K562 (cell line): ENCODE results near the gene TUBD1. TPM values are rescaled to one million over a fixed set of nuclear protein-coding genes. Genes with fewer than 3 reads are reported as not detected.
A peak's percentile ranks its signal among the peaks of the same experiment; 100 is the strongest.

Experiments used
- ATAC-seq: fragments of 200-7000 bp; cut with Tn5 transposase; 3 replicates; pipeline ENCODE4 v1.9.1; 2020; ENCODE audit warnings: moderate library complexity
- BruUV-seq: library from RNA; stranded (reverse); fragments of 400-500 nt; replicated peaks from 2 replicates; lab custom pipeline; 2021; lab: Mats Ljungman, UMichigan
- CTCF ChIA-PET: fragments of 300-600 bp; formaldehyde crosslinking; extraction: SDS; loops from one replicate; lab custom pipeline; 2021; ENCODE audit warnings: low intra/inter-chr PET ratio; lab: Yijun Ruan, JAX
- POLR2A ChIA-PET: fragments of 300-600, 350-650 bp; sonication (Branson Sonifier 250); formaldehyde crosslinking; extraction: SDS; loops from one replicate; lab custom pipeline; 2021; ENCODE audit warnings: antibody characterized with exemption, inconsistent platforms; lab: Yijun Ruan, JAX
- DNase-seq, 4 experiments: peaks; one replicate each; pipeline versions ENCODE4 v3.0.0 to v3.0.0-alpha.2; 2011 to 2018; ENCODE audit warnings: low spot score in 3 of 4, mixed read lengths in 3 of 4; ENCODE audit errors: extremely low read depth in 1 of 4
- FAIRE-seq: peaks from 2 replicates; lab custom pipeline; 2011; peaks lifted over from hg19 to GRCh38; lab: Jason Lieb, UNC
- H2AFZ ChIP-seq: 2 replicates; pipeline ENCODE4 v1.6.0; 2011; ENCODE audit warnings: low read depth, low read length, control low read depth, inconsistent platforms
- H3K27ac ChIP-seq: fragments of 200-600 bp; 3 replicates; pipeline ENCODE4 v1.8.0; 2011; ENCODE audit warnings: low read depth, mild to moderate bottlenecking, control low read depth, inconsistent platforms, low read length, moderate library complexity, mixed read lengths; ENCODE audit errors: extremely low read depth
- H3K27me3 ChIP-seq, 2 experiments: fragments of 300-600 bp in 1 of 2; 2 replicates in 1 of 2; 3 replicates in 1 of 2; pipeline versions ENCODE4 v1.6.0 to v1.8.0; 2011; ENCODE audit warnings: inconsistent platforms in 2 of 2, low read length in 2 of 2, mild to moderate bottlenecking in 1 of 2, mixed read lengths in 1 of 2, moderate library complexity in 1 of 2; ENCODE audit not compliant: control insufficient read depth in 2 of 2, insufficient read depth in 2 of 2
- H3K36me3 ChIP-seq: fragments of 300-600 bp; 3 replicates; pipeline ENCODE4 v1.8.0; 2011; ENCODE audit warnings: mild to moderate bottlenecking, low read length, inconsistent platforms; ENCODE audit not compliant: control insufficient read depth, insufficient read depth
- H3K4me1 ChIP-seq, 2 experiments: fragments of 200-600 bp in 1 of 2; replicated peaks in 1 of 2; 2 replicates in 1 of 2; 3 replicates in 1 of 2; pipeline versions ENCODE4 v1.5.1 to v1.8.0; 2011; ENCODE audit warnings: inconsistent platforms in 2 of 2, low read length in 2 of 2, mild to moderate bottlenecking in 1 of 2, mixed read lengths in 1 of 2, moderate library complexity in 1 of 2; ENCODE audit not compliant: control insufficient read depth in 2 of 2, insufficient read depth in 2 of 2
- H3K4me2 ChIP-seq: 2 replicates; pipeline ENCODE4 v1.6.1; 2011; ENCODE audit warnings: low read length, control low read depth, inconsistent platforms, mixed read lengths; ENCODE audit not compliant: insufficient read depth
- H3K4me3 ChIP-seq: fragments of 200-600 bp; sonication (generic), shearing (Covaris generic); 2 replicates; pipeline ENCODE4 v1.5.1; 2016; ENCODE audit warnings: control low read depth, inconsistent platforms
- H3K79me2 ChIP-seq: fragments of 200-600 bp; 3 replicates; pipeline ENCODE4 v1.8.0; 2011; ENCODE audit warnings: low read length, inconsistent platforms; ENCODE audit not compliant: control insufficient read depth, insufficient read depth
- H3K9ac ChIP-seq, 2 experiments: 2 replicates each; pipeline versions ENCODE4 v1.6.0 to v1.6.1; 2011; ENCODE audit warnings: low read depth in 2 of 2, low read length in 2 of 2, control low read depth in 1 of 2, inconsistent platforms in 1 of 2, mild to moderate bottlenecking in 1 of 2, mixed read lengths in 1 of 2; ENCODE audit not compliant: insufficient read depth in 1 of 2
- H3K9me1 ChIP-seq: one replicate; pipeline ENCODE4 v1.6.0; 2011; ENCODE audit warnings: inconsistent platforms, mild to moderate bottlenecking, low read length, moderate library complexity; ENCODE audit not compliant: control insufficient read depth, insufficient read depth
- H3K9me3 ChIP-seq: replicated peaks from 2 replicates; pipeline ENCODE4 v1.5.1; 2011; ENCODE audit warnings: low read depth, low read length, inconsistent platforms; ENCODE audit not compliant: control insufficient read depth, insufficient read depth
- H4K20me1 ChIP-seq: replicated peaks from 2 replicates; pipeline ENCODE4 v1.6.1; 2011; ENCODE audit warnings: low read length, inconsistent platforms, mixed read lengths; ENCODE audit not compliant: control insufficient read depth, insufficient read depth
- ARID1B ChIP-seq: fragments of 450-650 bp; IDR thresholded peaks from 2 replicates; pipeline ENCODE4 v1.6.1; 2016; ENCODE audit warnings: antibody characterized with exemption, mild to moderate bottlenecking, inconsistent platforms
- BCL6 ChIP-seq: fragments of 250-450 bp; sonication (Bioruptor Pico); IDR thresholded peaks from 2 replicates; pipeline ENCODE4 v1.4.0; 2020
- ETV1 ChIP-seq: fragments of 450-650 bp; conservative IDR thresholded peaks from 2 replicates; pipeline ENCODE4 v1.6.1; 2016; ENCODE audit warnings: missing genetic modification characterization, control low read depth, low read depth, missing compliant biosample characterization
- MTA1 ChIP-seq: fragments of 450-650 bp; IDR thresholded peaks from 2 replicates; pipeline ENCODE4 v1.6.1; 2017; ENCODE audit warnings: borderline replicate concordance
- NR2F6 ChIP-seq: fragments of 450-650 bp; formaldehyde crosslinking; IDR thresholded peaks from 2 replicates; pipeline ENCODE4 v1.4.0; 2020; ENCODE audit warnings: mild to moderate bottlenecking
- SMAD2 ChIP-seq: fragments of 150-350 bp; IDR thresholded peaks from 2 replicates; pipeline ENCODE4 v1.6.1; 2014; ENCODE audit warnings: low read depth, mild to moderate bottlenecking, low read length
- TEAD4 ChIP-seq, 2 experiments: sonication (generic) in 1 of 2; formaldehyde crosslinking in 1 of 2; IDR thresholded peaks; 2 replicates each; pipeline versions ENCODE4 v1.6.1 to v1.8.0; 2012 to 2022; ENCODE audit warnings: borderline replicate concordance in 1 of 2, inconsistent platforms in 1 of 2, low read length in 1 of 2, mild to moderate bottlenecking in 1 of 2, missing genetic modification reagents in 1 of 2
- ZBTB11 ChIP-seq, 3 experiments: fragments of 200-800 bp in 1 of 3; fragments of 250-450 bp in 1 of 3; fragments of 450-650 bp in 1 of 3; sonication (Bioruptor Pico) in 1 of 3; sonication (Bioruptor generic) in 1 of 3; formaldehyde crosslinking in 1 of 3; IDR thresholded peaks; 2 replicates each; pipeline versions ENCODE4 v1.6.1 to v1.8.0; 2016 to 2022; ENCODE audit warnings: mild to moderate bottlenecking in 2 of 3, missing genetic modification characterization in 2 of 3, missing compliant biosample characterization in 1 of 3, moderate library complexity in 1 of 3
- ZEB2 ChIP-seq: fragments of 450-650 bp; IDR thresholded peaks from 2 replicates; pipeline ENCODE4 v1.6.1; 2016
- WGBS: fragments of 100-300 bp; shearing (Covaris generic); methylation state at CpG from one replicate; pipeline ENCODE4 v1.1.6; 2016; ENCODE audit warnings: low coverage, mixed read lengths; ENCODE audit not compliant: insufficient coverage; ENCODE audit errors: missing lambda C conversion rate; 5-methylcytosine and 5-hydroxymethylcytosine counted together
- in situ Hi-C: fragments of 300-500 bp; cut with MboI; formaldehyde crosslinking; loops from 4 replicates; pipeline ENCODE4 v1.15.0; 2018; ENCODE audit warnings: inconsistent platforms, mixed read lengths
- intact Hi-C: fragments of 100-400 bp; cut with micrococcal nuclease; formaldehyde crosslinking; loops from 2 replicates; pipeline ENCODE4 v1.14.2; 2022
- polyA plus RNA-seq, 8 experiments: library from polyadenylated mRNA; depleted of rRNA in 4 of 8; stranded (reverse) in 5 of 8; unstranded in 3 of 8; fragments of >200 nt; fragmentation: Nextera tagmentation in 2 of 8; fragmentation: Illumina TruSeq in 1 of 8; extraction: Ambion mirVana in 2 of 8; extraction: Trizol in 1 of 8; gene quantifications; 2 replicates each; pipeline versions ENCODE4 v1.2.1 to v1.2.3, GENCODE V29; 2011 to 2014; ENCODE audit warnings: inconsistent platforms in 1 of 8, missing spikeins in 1 of 8
- total RNA-seq, 7 experiments: library from RNA; depleted of rRNA in 6 of 7; stranded (reverse); fragments of >200 nt in 6 of 7; fragmentation: Illumina TruSeq in 2 of 7; extraction: Trizol in 2 of 7; gene quantifications; 2 replicates each; pipeline versions ENCODE4 v1.2.1 to v1.2.3, GENCODE V29; 2011 to 2021; ENCODE audit warnings: low replicate concordance in 1 of 7

The TUBD1 gene
- total and polyA plus RNA-seq, 9 of the 15 experiments (the other 6 are each of a cell fraction or from before 2014, with no cell fraction given): 10.8 to 35.3 (median 17.9) TPM

GRCh38 chr17:59892251-59892923, 356 bp downstream of the TUBD1 start (continued):
- TF ChIP-seq ZBTB11 (CRISPR knock-in tag; IDR thresholded peaks at IDR 0.05) (peak in 1 of 3 experiments; percentile 72; a peak in 1 of 6 replicates), ETV1 (no peak), TEAD4 (IDR thresholded peaks at IDR 0.05; ENCODE audit: low read length) (0 out of 2 replicates have a peak, but pooled peaks have one; percentile 14), TEAD4 (CRISPR knock-in tag; IDR thresholded peaks at IDR 0.05; ENCODE audit: borderline replicate concordance) (no peak), MTA1 (0 out of 2 replicates have a peak, but pooled peaks have one; percentile 2)

GRCh38 chr17:59890720-59891119, 2.0 kb downstream of the TUBD1 start:
- H3K36me3 ChIP-seq: peaks cover 32% of the 10 kb centered on the region
- H3K4me1 ChIP-seq: peaks cover 10 to 12% of the 10 kb centered on the region in 2 experiments; a peak in 4 of 5 replicates
- H3K4me3 ChIP-seq: no peak overlapping the region
- POLR2A ChIA-PET: no interaction called here
- FAIRE-seq (peak; percentile 77), DNase-seq (peak in 2 of 4 experiments; percentile 20 to 32), ATAC-seq (no peak)
- BruUV-seq: TSS peak; percentile 27
- peak in 1 of 3 experiments; percentile 50; a peak in 1 of 6 replicates for TF ChIP-seq ZBTB11 (CRISPR knock-in tag; IDR thresholded peaks at IDR 0.05)
- TF ChIP-seq NR2F6 (CRISPR knock-in tag): no peak
- TF ChIP-seq SMAD2: no peak
- TF ChIP-seq BCL6 (CRISPR knock-in tag): no peak
- TF ChIP-seq ARID1B: no peak
- no peak for TF ChIP-seq ZEB2
- peaks cover 56% of the 10 kb centered on the region for H3K79me2 ChIP-seq
- no peaks in the 10 kb centered on the region for H3K9me1 ChIP-seq
- no peak overlapping the region for H3K4me2 ChIP-seq
- H4K20me1 ChIP-seq: no peaks in the 10 kb centered on the region
- in situ Hi-C loops (no loop called here), intact Hi-C loops (no loop called here)
- WGBS: 90% methylated on average over 2 of the region's 2 CpGs
- H3K27ac ChIP-seq: no peak overlapping the region
- H3K9me3 ChIP-seq: no peaks in the 10 kb centered on the region
- H3K9ac ChIP-seq: no peak overlapping the region
- no peaks in the 10 kb centered on the region for H3K27me3 ChIP-seq
- no peak overlapping the region for H2AFZ ChIP-seq
- CTCF ChIA-PET: no interaction called here
